GM18951 (cell line): Measurements from ENCODE around the gene GOLGA3.
"Not testable (repeated sequence)": the region's sequence is repeated elsewhere in the genome, so short reads cannot be mapped to it uniquely, and the experiment has no call there.

Experiments used
- POLR2A ChIP-seq: IDR thresholded peaks from 4 replicates; pipeline ENCODE4 v1.6.1; 2011; ENCODE audit warnings: mild to moderate bottlenecking; ENCODE audit not compliant: insufficient read length, insufficient read depth; ENCODE audit errors: extremely low read depth
- in situ Hi-C: fragments of 300-500 bp; cut with MboI; formaldehyde crosslinking; loops from one replicate; pipeline ENCODE4 v1.12.0; 2022; ENCODE audit warnings: low sequenced_read_pairs, mixed read lengths, inconsistent platforms; ENCODE audit not compliant: unreplicated experiment

Gene GOLGA3

DNA sequence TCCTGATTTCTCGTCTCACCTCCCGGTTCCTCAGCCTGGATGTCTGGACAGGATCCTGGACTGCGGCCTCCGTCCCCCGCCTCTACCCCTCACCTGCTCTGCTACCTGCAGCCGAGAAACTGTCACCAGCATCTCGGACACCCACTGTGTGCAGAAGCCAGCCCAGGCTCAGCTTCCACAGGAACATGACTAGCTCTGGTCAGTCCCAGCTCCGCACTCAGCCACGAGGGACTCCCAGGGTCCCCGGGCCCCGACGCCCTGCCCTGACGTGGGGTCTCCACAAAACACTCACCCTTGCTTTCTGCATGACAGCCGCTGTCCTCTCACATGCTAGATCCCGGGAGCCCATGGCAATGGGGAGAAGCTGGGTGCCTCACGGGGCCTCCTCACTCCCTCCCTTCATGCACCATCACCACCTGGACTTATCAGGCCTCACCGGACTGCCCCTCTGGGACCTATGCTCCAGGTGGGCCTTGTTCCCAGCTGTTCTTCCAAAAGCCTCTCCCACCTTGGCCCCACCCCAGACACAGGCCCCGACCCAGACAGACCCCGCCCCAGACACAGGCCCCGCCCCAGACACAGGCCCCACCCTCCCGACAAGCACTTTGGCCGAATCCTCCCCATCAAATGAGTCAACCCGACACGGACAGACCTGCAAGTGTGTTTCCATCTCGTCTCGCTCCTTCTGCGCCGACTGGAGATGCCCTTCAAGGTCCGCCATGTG is 40.1 kb downstream of the GOLGA3 start:
- TF ChIP-seq POLR2A = no peak

DNA sequence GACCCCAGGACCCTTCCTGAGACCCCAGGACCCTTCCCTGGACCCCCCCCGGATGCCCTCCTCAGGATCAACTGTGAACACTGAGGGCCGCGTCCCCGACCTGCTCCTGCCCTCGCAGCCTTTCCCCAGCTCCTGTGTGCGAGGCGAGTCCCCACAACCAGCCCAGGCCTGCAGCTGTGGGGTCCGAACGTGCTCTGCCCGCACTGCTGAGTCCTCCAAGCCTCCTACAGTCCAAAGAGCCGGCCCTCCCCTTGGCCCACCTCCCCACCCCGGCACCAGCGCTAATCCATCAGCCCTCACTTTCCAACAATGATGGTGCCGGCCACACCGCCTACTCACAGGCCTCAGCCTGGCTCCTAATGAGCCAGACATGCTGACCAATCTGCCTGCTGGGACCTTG is 40.8 kb downstream of the GOLGA3 start:
- in situ Hi-C loops = no loop called here
- TF ChIP-seq POLR2A = no peak

More for the DNA sequence above, 40.1 kb downstream of the GOLGA3 start:
- in situ Hi-C loops = no loop called here

DNA sequence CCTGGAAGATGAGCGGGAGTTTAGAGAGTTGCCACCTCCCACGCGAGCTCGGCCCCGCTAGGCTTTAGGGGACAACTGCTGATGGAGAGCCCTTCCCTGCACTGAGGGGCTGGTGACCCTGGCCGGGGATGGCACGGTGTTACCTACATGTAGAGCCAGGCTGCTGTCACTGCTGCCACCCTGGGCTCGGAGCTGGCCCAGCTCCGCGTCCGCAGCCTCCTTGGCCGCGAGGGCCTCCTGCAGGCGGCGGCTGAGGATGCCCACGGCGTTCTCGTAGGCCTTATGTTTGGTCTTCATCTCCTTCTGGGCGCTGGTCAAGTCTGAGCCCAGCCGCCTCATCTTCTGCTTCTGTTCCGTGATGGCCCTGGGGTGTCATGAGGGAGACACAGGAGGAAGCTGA is 42.5 kb downstream of the GOLGA3 start:
- in situ Hi-C loops = no loop called here
- no peak for TF ChIP-seq POLR2A

DNA sequence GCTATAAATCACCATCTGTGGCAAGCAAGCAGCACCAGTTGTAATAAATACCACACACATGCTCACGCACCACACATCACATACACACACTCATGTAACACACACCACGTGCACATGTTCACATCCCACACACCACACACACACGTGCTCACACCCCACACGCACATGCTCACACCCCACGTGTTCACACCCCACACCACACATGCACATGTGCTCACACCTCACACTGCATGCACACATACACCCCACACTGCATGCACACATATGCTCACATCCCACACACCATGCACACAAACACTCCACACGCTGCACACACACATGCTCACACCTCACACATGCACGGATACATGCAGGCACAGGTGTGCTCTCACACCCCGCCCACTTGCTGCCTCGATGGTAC is 44.1 kb downstream of the GOLGA3 start:
- in situ Hi-C loops = no loop called here
- no peak for TF ChIP-seq POLR2A

DNA sequence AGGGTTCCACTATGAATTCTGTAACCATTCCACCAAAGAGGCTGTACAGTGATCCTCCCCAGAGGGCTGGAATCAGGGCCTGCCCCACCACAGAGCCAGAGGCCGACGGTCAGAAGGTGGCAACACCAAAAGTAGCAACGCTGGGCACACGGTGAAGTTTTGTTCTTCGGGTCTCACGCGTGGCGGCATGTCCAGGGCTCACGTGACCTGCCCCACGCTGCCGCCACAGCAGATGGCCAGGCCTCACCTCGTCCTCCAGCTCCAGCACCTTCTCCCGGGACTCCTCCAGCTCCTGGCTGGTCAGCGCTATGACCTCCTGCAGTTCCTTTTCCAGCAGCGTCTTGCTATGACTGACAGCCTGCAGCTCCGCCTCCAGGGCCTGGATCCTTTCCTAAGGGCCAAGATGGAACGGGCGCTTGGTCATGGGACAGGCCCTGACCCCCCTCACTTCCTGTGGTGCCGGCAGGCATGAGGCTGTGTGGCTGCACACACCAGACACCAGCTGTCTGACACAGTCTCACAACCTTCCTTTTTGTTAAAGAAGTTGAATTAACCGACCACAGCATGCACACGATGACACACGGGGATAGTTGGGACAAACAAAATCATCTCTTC is 44.6 kb downstream of the GOLGA3 start:
- no peak for TF ChIP-seq POLR2A
- in situ Hi-C loops = no loop called here

DNA sequence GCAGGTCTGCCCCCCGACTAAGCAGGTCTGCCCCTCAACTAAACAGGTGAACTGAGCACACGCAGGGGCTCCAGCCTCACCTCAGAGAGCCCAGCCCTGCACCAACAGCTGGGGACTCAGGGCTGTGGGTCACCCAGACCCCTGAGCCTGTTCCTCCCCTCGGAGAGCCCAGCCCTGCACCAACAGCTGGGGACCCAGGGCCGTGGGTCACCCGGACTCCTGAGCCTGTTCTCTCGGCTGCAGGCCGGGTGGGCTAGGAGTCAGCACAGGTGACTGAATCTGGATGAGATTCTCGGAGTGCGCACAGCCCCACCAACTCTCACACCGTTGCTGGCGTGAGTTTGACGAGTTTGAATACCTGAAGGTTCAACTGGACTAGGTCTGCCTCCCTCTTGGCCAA is 46.7 kb downstream of the GOLGA3 start:
- in situ Hi-C loops = no loop called here
- TF ChIP-seq POLR2A = no peak

DNA sequence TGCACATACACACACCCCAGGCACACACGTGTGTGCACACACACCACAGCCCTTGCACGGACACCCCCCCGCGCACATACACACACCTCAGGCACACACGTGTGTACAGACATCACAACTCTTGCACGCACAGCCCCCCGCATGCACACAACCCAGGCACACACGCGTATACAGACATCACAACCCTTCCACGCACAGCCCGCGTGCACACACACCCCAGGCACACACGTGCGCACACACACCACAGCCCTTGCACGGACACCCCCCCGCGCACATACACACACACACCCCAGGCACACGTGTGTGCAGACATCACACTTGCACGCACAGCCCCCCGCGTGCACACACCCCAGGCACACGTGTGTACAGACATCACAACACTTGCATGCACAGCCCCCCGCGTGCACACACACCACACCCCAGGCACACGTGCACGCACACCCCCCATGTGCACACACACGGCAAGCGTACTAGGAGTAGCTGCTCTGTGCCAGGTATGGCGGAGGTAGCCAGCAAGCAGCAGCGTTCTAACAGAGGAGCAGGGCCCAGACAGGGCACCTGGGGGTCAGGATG is 48.8 kb downstream of the GOLGA3 start:
- no peak for TF ChIP-seq POLR2A
- in situ Hi-C loops = no loop called here

DNA sequence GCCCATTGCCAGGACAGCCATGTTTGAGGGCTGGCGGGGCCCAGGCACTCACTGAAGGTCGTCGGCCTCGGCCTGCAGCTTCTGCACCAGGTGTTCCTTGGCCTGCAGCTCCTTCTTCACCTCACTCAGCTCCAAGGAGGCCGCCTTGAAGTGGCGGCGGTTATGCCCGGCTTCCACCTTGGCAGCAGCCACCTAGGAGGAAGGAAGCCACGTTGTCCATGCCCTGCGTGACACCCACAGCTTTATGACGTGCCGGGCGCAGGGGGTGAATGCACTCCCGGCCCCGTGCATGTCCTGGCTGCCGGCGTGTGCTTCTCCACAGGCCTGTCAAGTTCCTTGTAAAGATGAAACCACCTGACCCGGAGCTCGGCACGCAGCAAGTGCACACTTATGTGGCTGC is 51.1 kb downstream of the GOLGA3 start:
- TF ChIP-seq POLR2A = no peak
- in situ Hi-C loops = no loop called here

DNA sequence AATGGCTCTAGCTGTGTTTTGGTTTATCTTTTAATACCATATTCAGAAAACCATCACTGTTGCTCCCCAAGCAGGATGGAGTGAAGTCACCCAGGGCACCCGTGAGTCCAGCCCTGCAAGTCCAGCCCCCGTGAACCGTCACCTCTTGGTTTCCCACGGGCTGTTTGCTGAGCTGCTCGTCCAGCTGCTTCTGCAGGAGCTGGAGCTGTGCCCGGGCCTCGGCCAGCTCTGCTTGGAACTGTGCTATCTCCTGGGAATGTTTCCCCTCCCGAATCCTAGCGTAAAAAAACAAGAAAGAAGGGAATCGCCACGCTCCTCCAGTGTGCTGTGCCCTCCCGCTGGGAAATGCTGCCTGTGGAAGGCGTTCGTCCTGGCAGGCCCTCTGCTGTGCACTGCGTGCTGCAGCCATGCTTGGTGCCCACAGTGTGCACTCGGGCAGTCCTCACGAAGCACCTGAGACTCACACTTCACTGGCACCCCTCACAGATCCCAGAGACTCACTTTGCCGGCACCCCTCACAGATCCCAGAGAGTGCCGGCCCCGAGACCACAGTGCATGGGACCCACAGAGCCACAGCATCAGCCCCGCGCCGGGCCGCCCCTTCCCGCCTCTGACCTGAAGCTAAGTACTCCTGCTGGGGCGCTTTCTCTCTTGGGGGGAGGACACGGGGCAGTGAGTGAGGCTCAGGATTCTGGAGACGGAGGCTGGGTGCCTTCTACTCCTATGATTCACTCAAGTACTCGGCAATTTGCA is 51.7 kb downstream of the GOLGA3 start:
- in situ Hi-C loops = no loop called here
- no peak for TF ChIP-seq POLR2A

DNA sequence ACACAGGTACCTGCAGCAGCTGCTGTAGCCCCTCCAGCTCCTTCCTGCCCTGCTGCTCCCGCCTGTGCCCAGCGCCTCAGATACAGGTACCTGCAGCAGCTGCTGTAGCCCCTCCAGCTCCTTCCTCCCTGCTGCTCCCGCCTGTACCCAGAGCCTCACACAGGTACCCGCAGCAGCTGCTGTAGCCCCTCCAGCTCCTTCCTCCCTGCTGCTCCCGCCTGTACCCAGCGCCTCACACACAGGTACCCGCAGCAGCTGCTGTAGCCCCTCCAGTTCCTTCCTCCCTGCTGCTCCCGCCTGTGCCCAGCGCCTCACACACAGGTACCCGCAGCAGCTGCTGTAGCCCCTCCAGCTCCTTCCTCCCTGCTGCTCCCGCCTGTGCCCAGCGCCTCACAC is 52.4 kb downstream of the GOLGA3 start:
- in situ Hi-C loops = not testable (repeated sequence)

DNA sequence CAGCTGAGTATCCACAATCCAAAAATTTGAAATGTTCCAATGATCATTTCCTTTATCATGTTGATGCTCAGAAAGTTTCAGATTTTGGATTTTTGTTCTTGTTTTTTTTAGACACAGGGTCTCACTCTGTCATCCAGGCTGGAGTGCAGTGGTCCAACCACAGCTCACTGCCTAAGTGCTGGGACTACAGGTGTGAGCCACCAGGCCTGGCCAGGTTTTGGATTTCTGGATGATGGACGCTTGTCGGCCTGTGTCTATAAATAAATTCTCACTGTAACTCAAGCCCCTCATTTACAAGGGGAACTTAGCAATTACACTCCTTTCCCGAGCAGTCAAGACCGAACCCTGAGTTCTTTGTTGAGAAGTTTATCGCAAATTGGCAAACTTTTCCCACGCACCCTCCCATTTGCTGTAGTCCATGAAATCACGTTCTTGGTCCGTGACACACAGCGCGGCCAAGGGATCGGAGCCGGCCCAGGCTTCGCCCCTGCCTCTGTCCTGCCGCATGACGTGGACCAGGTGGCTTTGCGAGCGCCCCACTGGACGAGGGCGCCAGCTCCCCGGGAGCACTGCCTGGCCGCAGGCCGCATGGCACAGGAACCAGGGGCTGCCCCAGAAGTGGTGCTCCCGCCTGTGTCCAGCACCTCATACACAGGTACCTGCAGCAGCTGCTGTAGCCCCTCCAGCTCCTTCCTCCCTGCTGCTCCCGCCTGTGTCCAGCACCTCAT is 53.0 kb downstream of the GOLGA3 start:
- in situ Hi-C loops = no loop called here
- TF ChIP-seq POLR2A = no peak

DNA sequence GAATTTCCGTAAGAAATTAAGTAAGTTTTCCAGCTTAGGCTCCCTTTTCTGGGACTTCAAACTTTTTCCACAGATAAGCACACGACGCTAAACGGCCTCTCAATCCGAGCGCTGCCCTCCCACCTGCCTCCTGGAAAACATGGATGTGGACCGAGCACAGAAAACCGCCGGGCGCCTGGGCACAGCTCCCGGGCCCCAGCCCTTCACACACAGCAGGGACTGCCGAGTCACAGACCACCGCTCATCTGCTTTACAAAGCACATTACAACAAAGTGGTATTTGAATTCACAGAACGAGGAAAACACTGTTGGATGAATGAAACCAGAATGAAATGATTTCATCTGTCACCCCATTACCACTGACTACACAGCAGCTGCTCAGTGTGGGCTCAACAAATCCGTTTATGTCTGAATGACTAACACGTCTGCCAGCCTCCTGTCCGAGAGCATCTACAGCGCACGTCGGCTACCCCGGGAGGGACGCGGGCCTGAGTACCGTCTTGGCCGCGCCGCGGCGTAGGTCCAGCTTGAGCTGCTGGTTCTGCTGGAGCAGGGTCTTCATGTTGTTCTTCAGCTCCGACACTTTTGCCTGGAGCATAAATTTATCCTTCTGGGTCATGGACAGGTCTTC is 53.9 kb downstream of the GOLGA3 start:
- TF ChIP-seq POLR2A = no peak
- in situ Hi-C loops = no loop called here

DNA sequence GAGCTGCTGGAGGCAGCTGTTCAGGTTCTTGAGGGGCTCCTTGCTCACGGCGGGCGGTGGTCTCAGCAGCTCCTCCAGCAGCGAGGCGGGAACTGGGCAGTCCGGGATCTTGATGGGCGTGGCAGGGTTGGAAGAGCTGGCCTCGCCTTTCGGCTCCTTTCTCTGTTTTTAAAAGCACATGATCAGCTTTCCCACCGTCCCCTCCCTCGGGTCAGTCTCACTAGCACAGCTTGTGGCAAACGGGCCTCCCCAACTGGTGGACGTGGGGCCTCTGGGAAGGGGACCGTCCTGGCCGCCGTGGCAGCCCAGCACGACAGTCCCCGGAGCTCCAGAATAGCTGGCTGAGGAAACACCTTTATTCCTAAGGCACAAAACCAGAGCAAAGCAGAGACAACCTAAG is 54.5 kb downstream of the GOLGA3 start:
- in situ Hi-C loops = no loop called here
- no peak for TF ChIP-seq POLR2A
